ENCODE results near the gene PREP. TPM values are rescaled to one million over a fixed set of nuclear protein-coding genes. Genes with fewer than 3 reads are reported as not detected.

PREP gene
- total and polyA plus RNA-seq, 3 donors from 2014 or later, result 53.7 to 66.6 (median 56.4) TPM

GRCh38 chr6:105443941-105444340, 41.1 kb upstream of the PREP start:
- WGBS, 2 donors, result 91 to 92% methylated on average over 6 of the region's 6 CpGs
- DNase-seq, result no peak
- no peak overlapping the region for H3K4me3 ChIP-seq
- no peaks in the 10 kb centered on the region for H3K36me3 ChIP-seq (ENCODE audit: low read depth, missing control alignments)
- no peaks in the 10 kb centered on the region for H3K4me1 ChIP-seq
- H3K27me3 ChIP-seq, result no peaks in the 10 kb centered on the region
- no peaks in the 10 kb centered on the region for H3K9me3 ChIP-seq
- H3K27ac ChIP-seq, result no peak overlapping the region
- intact Hi-C loops (cut with DNase I; ENCODE audit: low total_unique reads), result no loop called here
- no peak for TF ChIP-seq CTCF (IDR thresholded peaks at IDR 0.05)
- TF ChIP-seq POLR2A (IDR thresholded peaks at IDR 0.05), result no peak

GRCh38 chr6:105442369-105442768, 39.5 kb upstream of the PREP start:
- Histone ChIP-seq H3K36me3 (ENCODE audit: low read depth, missing control alignments) (no peaks in the 10 kb centered on the region), H3K9me3 (no peaks in the 10 kb centered on the region), H3K27ac (no peak overlapping the region), H3K27me3 (no peaks in the 10 kb centered on the region), H3K4me3 (no peak overlapping the region), H3K4me1 (no peaks in the 10 kb centered on the region)
- intact Hi-C loops (cut with DNase I; ENCODE audit: low total_unique reads), result no loop called here
- no peak for TF ChIP-seq CTCF (IDR thresholded peaks at IDR 0.05)
- no peak for TF ChIP-seq POLR2A (IDR thresholded peaks at IDR 0.05)
- no peak for DNase-seq
- WGBS, 2 donors, result 65 to 81% methylated on average over 1 of the region's 1 CpG

- WGBS, 2 donors, result 72 to 77% methylated on average over 2 of the region's 2 CpGs
- Histone ChIP-seq H3K36me3 (ENCODE audit: low read depth, missing control alignments) (no peaks in the 10 kb centered on the region), H3K4me1 (no peaks in the 10 kb centered on the region), H3K9me3 (no peaks in the 10 kb centered on the region), H3K27me3 (no peaks in the 10 kb centered on the region), H3K4me3 (no peak overlapping the region), H3K27ac (no peak overlapping the region)
- no peak for TF ChIP-seq POLR2A (IDR thresholded peaks at IDR 0.05)
- TF ChIP-seq CTCF (IDR thresholded peaks at IDR 0.05), result no peak
- intact Hi-C loops (cut with DNase I; ENCODE audit: low total_unique reads), result no loop called here
- no peak for DNase-seq
Measured at GRCh38 chr6:105437236-105437635, 34.4 kb upstream of the PREP start.

- Histone ChIP-seq H3K9me3 (no peaks in the 10 kb centered on the region), H3K4me3 (no peak overlapping the region), H3K27ac (no peak overlapping the region), H3K27me3 (no peaks in the 10 kb centered on the region), H3K4me1 (peaks cover 3% of the 10 kb centered on the region), H3K36me3 (ENCODE audit: low read depth, missing control alignments) (no peaks in the 10 kb centered on the region)
- intact Hi-C loops (cut with DNase I; ENCODE audit: low total_unique reads), result no loop called here
- no peak for DNase-seq
- no peak for TF ChIP-seq CTCF (IDR thresholded peaks at IDR 0.05)
- no peak for TF ChIP-seq POLR2A (IDR thresholded peaks at IDR 0.05)
- WGBS, 2 donors, result 87 to 90% methylated on average over 3 of the region's 3 CpGs
Measured at GRCh38 chr6:105433723-105434122, 30.8 kb upstream of the PREP start.

GRCh38 chr6:105432797-105433196, 29.9 kb upstream of the PREP start:
- H3K27ac ChIP-seq, result no peak overlapping the region
- intact Hi-C loops (cut with DNase I; ENCODE audit: low total_unique reads), result no loop called here
- 79 to 80% methylated on average over 3 of the region's 3 CpGs for WGBS, 2 donors
- no peak overlapping the region for H3K4me3 ChIP-seq
- H3K9me3 ChIP-seq, result no peaks in the 10 kb centered on the region
- no peak for TF ChIP-seq CTCF (IDR thresholded peaks at IDR 0.05)
- TF ChIP-seq POLR2A (IDR thresholded peaks at IDR 0.05), result no peak
- H3K27me3 ChIP-seq, result no peaks in the 10 kb centered on the region
- DNase-seq, result no peak
- H3K36me3 ChIP-seq (ENCODE audit: low read depth, missing control alignments), result no peaks in the 10 kb centered on the region
- peaks cover 9% of the 10 kb centered on the region for H3K4me1 ChIP-seq

Data from testis (tissue), 3 donors.